Loucy (cell line): Measurements from ENCODE around the gene PRRC2B.
"Not testable (repeated sequence)": the region's sequence is repeated elsewhere in the genome, so short reads cannot be mapped to it uniquely, and the experiment has no call there.

Experiments
- H2AFZ ChIP-seq: fragments of 200-600 bp; sonication (generic); 2 replicates; pipeline ENCODE4 v1.6.0; 2016; ENCODE audit warnings: antibody characterized with exemption, mild to moderate bottlenecking, low read length, moderate library complexity
- H3F3A ChIP-seq: fragments of 200-600 bp; 2 replicates; pipeline ENCODE4 v1.6.0; 2016; ENCODE audit warnings: antibody characterized with exemption, low read depth, mild to moderate bottlenecking
- H3K27me3 ChIP-seq: fragments of 200-600 bp; sonication (generic); 2 replicates; pipeline ENCODE4 v1.6.1; 2014; ENCODE audit warnings: low read length, mild to moderate bottlenecking; ENCODE audit not compliant: insufficient read depth, poor library complexity, severe bottlenecking
- H3K36me3 ChIP-seq: fragments of 200-600 bp; sonication (generic); 2 replicates; pipeline ENCODE4 v1.6.1; 2016; ENCODE audit warnings: low read length; ENCODE audit not compliant: insufficient read depth
- H3K4me1 ChIP-seq: fragments of 200-600 bp; sonication (generic); 2 replicates; pipeline ENCODE4 v1.5.1; 2014; ENCODE audit warnings: low read length, mild to moderate bottlenecking; ENCODE audit not compliant: insufficient read depth, poor library complexity, severe bottlenecking
- H3K4me2 ChIP-seq: fragments of 200-600 bp; sonication (generic); 2 replicates; pipeline ENCODE4 v1.6.0; 2014; ENCODE audit warnings: antibody characterized with exemption, low read length, low read depth, mild to moderate bottlenecking; ENCODE audit not compliant: poor library complexity, severe bottlenecking
- H3K4me3 ChIP-seq: fragments of 200-600 bp; sonication (generic); 2 replicates; pipeline ENCODE4 v1.5.1; 2014; ENCODE audit warnings: low read length, mild to moderate bottlenecking, mixed read lengths; ENCODE audit not compliant: poor library complexity, severe bottlenecking
- H3K79me2 ChIP-seq: fragments of 200-600 bp; sonication (generic); 2 replicates; pipeline ENCODE4 v1.6.1; 2014; ENCODE audit warnings: low read length; ENCODE audit not compliant: insufficient read depth
- H3K9ac ChIP-seq: fragments of 200-600 bp; sonication (generic); 2 replicates; pipeline ENCODE4 v1.6.0; 2014; ENCODE audit warnings: mild to moderate bottlenecking, low read depth, low read length, moderate library complexity; ENCODE audit not compliant: poor library complexity, severe bottlenecking
- H3K9me2 ChIP-seq: fragments of 200-600 bp; sonication (generic); replicated peaks from 2 replicates; pipeline ENCODE4 v1.6.1; 2016; ENCODE audit warnings: low read depth, low read length, mixed read lengths
- H3K9me3 ChIP-seq: fragments of 200-600 bp; sonication (generic); 2 replicates; pipeline ENCODE4 v1.6.1; 2014; ENCODE audit warnings: mild to moderate bottlenecking, antibody characterized with exemption, low read length, low read depth; ENCODE audit not compliant: insufficient read depth
- H4K20me1 ChIP-seq: fragments of 200-600 bp; sonication (generic); 2 replicates; pipeline ENCODE4 v1.6.0; 2014; ENCODE audit warnings: antibody characterized with exemption, low read length, mild to moderate bottlenecking; ENCODE audit not compliant: insufficient read depth, poor library complexity, severe bottlenecking
- CTCF ChIP-seq: fragments of 200-600 bp; sonication (generic); conservative IDR thresholded peaks from 2 replicates; pipeline ENCODE4 v1.5.1; 2014; ENCODE audit warnings: mild to moderate bottlenecking, antibody characterized with exemption, low read length
- EZH2phosphoT487 ChIP-seq: fragments of 200-600 bp; IDR thresholded peaks from 2 replicates; pipeline ENCODE4 v1.6.1; 2018; ENCODE audit warnings: antibody characterized with exemption, mild to moderate bottlenecking, moderate library complexity, borderline replicate concordance

The PRRC2B gene

DNA sequence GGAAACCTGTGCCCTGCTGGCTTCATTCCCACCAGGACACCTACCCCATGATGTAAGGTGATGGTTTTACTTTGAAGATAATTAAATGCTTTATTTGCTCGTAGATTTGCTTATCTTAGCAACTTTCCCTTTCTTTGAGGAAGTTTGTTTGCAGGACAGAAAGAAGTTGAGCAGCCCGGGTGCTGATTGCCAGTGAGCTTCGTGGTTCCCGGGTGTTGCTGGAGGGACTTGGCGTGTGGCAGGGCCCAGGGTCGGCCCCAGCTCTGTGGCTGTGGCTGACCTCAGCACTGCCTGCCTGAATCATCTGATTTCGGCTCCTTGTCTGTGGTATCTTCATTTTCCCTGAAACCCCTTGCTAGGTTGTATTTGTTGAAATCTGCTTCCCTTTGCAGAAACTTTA lies 117.5 kb downstream of the PRRC2B start:
- no peaks in the 10 kb centered on the region for H3K79me2 ChIP-seq
- no peaks in the 10 kb centered on the region for H4K20me1 ChIP-seq
- H3K4me2 ChIP-seq = no peak overlapping the region
- no peaks in the 10 kb centered on the region for H3K9me3 ChIP-seq
- H3K27me3 ChIP-seq = no peaks in the 10 kb centered on the region
- no peaks in the 10 kb centered on the region for H3K4me1 ChIP-seq
- H3K9me2 ChIP-seq = no peaks in the 10 kb centered on the region
- peaks cover 46% of the 10 kb centered on the region; the same call in 1 of the 2 replicates for H3K36me3 ChIP-seq
- no peak overlapping the region for H3K9ac ChIP-seq
- H2AFZ ChIP-seq = no peak overlapping the region
- TF ChIP-seq EZH2phosphoT487 (no peak), CTCF (no peak)
- H3F3A ChIP-seq = no peaks in the 10 kb centered on the region
- H3K4me3 ChIP-seq = no peak overlapping the region

GRCh38 chr9:131511880-131512279 lies 118.0 kb downstream of the PRRC2B start:
- Histone ChIP-seq H4K20me1 (no peaks in the 10 kb centered on the region), H3K79me2 (no peaks in the 10 kb centered on the region), H3K9me2 (no peaks in the 10 kb centered on the region), H3K4me3 (no peak overlapping the region), H3K27me3 (no peaks in the 10 kb centered on the region), H3K4me1 (no peaks in the 10 kb centered on the region), H3K9me3 (no peaks in the 10 kb centered on the region), H3K36me3 (peaks cover 46% of the 10 kb centered on the region; the same call in 1 of the 2 replicates), H3F3A (no peaks in the 10 kb centered on the region), H3K9ac (no peak overlapping the region), H3K4me2 (no peak overlapping the region), H2AFZ (no peak overlapping the region)
- TF ChIP-seq CTCF (no peak), EZH2phosphoT487 (no peak)

- Histone ChIP-seq H3K4me1 (no peaks in the 10 kb centered on the region), H3K4me3 (no peak overlapping the region), H4K20me1 (no peaks in the 10 kb centered on the region), H2AFZ (no peak overlapping the region), H3K9me3 (no peaks in the 10 kb centered on the region), H3K36me3 (peaks cover 41% of the 10 kb centered on the region; the same call in 1 of the 2 replicates), H3K79me2 (no peaks in the 10 kb centered on the region), H3F3A (no peaks in the 10 kb centered on the region), H3K4me2 (no peak overlapping the region), H3K27me3 (no peaks in the 10 kb centered on the region), H3K9ac (no peak overlapping the region), H3K9me2 (no peaks in the 10 kb centered on the region)
- TF ChIP-seq CTCF = no peak
- TF ChIP-seq EZH2phosphoT487 = no peak
These were observed 119.3 kb downstream of the PRRC2B start for GRCh38 chr9:131513177-131513576.

DNA sequence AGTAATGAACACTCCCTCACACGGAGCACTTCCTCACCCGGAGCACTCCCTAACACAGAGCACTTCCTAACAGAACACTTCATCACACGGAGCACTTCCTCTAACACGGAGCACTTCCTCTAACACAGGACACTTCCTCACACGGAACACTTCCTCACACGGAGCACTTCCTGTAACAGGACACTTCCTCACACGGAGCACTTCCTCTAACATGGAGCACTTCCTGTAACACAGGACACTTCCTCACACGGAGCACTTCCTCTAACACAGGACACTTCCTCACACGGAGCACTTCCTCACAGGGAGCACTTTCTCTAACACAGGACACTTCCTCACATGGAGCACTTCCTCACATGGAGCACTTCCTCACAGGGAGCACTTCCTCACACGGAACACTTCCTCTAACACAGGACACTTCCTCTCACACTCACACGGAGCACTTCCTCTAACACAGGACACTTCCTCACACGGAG lies 121.7 kb downstream of the PRRC2B start:
- H3K4me2 ChIP-seq, H3K4me3 ChIP-seq: not testable (repeated sequence)

More for the DNA sequence above, 121.7 kb downstream of the PRRC2B start:
- peaks cover 55% of the 10 kb centered on the region; the same call in 1 of the 2 replicates for H3K36me3 ChIP-seq
- not testable (repeated sequence) for H3K9ac ChIP-seq, H3K4me1 ChIP-seq, H3K9me3 ChIP-seq, H3K9me2 ChIP-seq, H4K20me1 ChIP-seq, H3K79me2 ChIP-seq, H3K27me3 ChIP-seq, H2AFZ ChIP-seq, H3F3A ChIP-seq
